GM19372 (cell line): ENCODE data around the gene PHIP.
"Not testable (repeated sequence)": the region's sequence is repeated elsewhere in the genome, so short reads cannot be mapped to it uniquely, and the experiment has no call there.

ENCODE experiments used
- ATAC-seq: cut with Tn5 transposase; IDR thresholded peaks from one replicate; pipeline ENCODE4 v1.9.1; 2021; ENCODE audit warnings: mild to moderate bottlenecking, low read depth, moderate library complexity; ENCODE audit not compliant: unreplicated experiment

PHIP gene

GRCh38 chr6:78947962-78948361 lies 130.1 kb downstream of the PHIP start:
- ATAC-seq, result no peak

- ATAC-seq, result no peak
Measured at GRCh38 chr6:78947529-78947928, 130.5 kb downstream of the PHIP start.

GRCh38 chr6:78942446-78942845 lies 135.6 kb downstream of the PHIP start:
- ATAC-seq, result no peak

GRCh38 chr6:78936515-78936914 lies 141.5 kb downstream of the PHIP start:
- no peak for ATAC-seq

- no peak for ATAC-seq
Measured at GRCh38 chr6:78935553-78935952, 142.5 kb downstream of the PHIP start.

GRCh38 chr6:78925317-78925716 lies 152.7 kb downstream of the PHIP start:
- ATAC-seq, result no peak

- not testable (repeated sequence) for ATAC-seq
Measured at GRCh38 chr6:78921168-78921567, 156.9 kb downstream of the PHIP start.

- no peak for ATAC-seq
Measured at GRCh38 chr6:78917788-78918187, 160.3 kb downstream of the PHIP start.

- ATAC-seq, result no peak
Measured at GRCh38 chr6:78916411-78916810, 161.6 kb downstream of the PHIP start.

GRCh38 chr6:78911218-78911940 lies 166.7 kb downstream of the PHIP start:
- no peak for ATAC-seq

- peak; percentile 55 for ATAC-seq
Measured at GRCh38 chr6:78910591-78911171, 167.4 kb downstream of the PHIP start.

GRCh38 chr6:78910010-78910409 lies 168.0 kb downstream of the PHIP start:
- no peak for ATAC-seq

GRCh38 chr6:78909391-78909790 lies 168.7 kb downstream of the PHIP start:
- no peak for ATAC-seq

- ATAC-seq, result no peak
Measured at GRCh38 chr6:78908621-78909020, 169.4 kb downstream of the PHIP start.

- ATAC-seq, result no peak
Measured at GRCh38 chr6:78896227-78896626, 181.8 kb downstream of the PHIP start.

- ATAC-seq, result not testable (repeated sequence)
Measured at GRCh38 chr6:78889901-78890300, 188.2 kb downstream of the PHIP start.
